IMR-90 (cell line): ENCODE results near the gene FAM221A. TPM values are rescaled to one million over a fixed set of nuclear protein-coding genes. Genes with fewer than 3 reads are reported as not detected.

Experiments
- ATAC-seq: fragments of 200-7000 bp; cut with Tn5 transposase; 2 replicates; pipeline ENCODE4 v1.9.1; 2020; ENCODE audit warnings: low read depth, mild to moderate bottlenecking, moderate library complexity
- BruUV-seq: library from RNA; stranded (reverse); fragments of 400-500 nt; replicated peaks from 2 replicates; lab custom pipeline; 2021; lab: Mats Ljungman, UMichigan
- CTCF ChIA-PET: fragments of 300-600 bp; formaldehyde crosslinking; extraction: SDS; loops from one replicate; lab custom pipeline; 2021; ENCODE audit warnings: antibody characterized with exemption; lab: Yijun Ruan, JAX
- POLR2A ChIA-PET: fragments of 300-600 bp; sonication (Branson Sonifier 250); formaldehyde crosslinking; loops from one replicate; lab custom pipeline; 2022; ENCODE audit warnings: antibody characterized with exemption; ENCODE audit not compliant: unreplicated experiment; lab: Charles Lee
- DNase-seq: peaks from one replicate; pipeline ENCODE4 v3.0.0; 2013
- H2AFZ ChIP-seq: replicated peaks from 2 replicates; pipeline ENCODE3; 2013; ENCODE audit warnings: low read length, mild to moderate bottlenecking; ENCODE audit not compliant: poor library complexity
- H2AK5ac ChIP-seq: 2 replicates; pipeline ENCODE4 v1.6.1; 2013; ENCODE audit warnings: low read depth, low read length, inconsistent platforms
- H2AK9ac ChIP-seq: replicated peaks from 2 replicates; pipeline ENCODE3; 2013; ENCODE audit warnings: mild to moderate bottlenecking, low read depth, low read length, moderate library complexity; ENCODE audit not compliant: poor library complexity
- H2BK120ac ChIP-seq: 2 replicates; pipeline ENCODE4 v1.6.1; 2013; ENCODE audit warnings: low read depth, low read length, inconsistent platforms
- H2BK15ac ChIP-seq: 3 replicates; pipeline ENCODE4 v1.6.1; 2013; ENCODE audit warnings: low read depth, low read length, inconsistent platforms
- H2BK20ac ChIP-seq: 2 replicates; pipeline ENCODE4 v1.6.1; 2013; ENCODE audit warnings: low read depth, mild to moderate bottlenecking, inconsistent platforms, low read length, moderate library complexity
- H2BK5ac ChIP-seq: 2 replicates; pipeline ENCODE4 v1.6.1; 2013; ENCODE audit warnings: mild to moderate bottlenecking, low read depth, low read length, inconsistent platforms; ENCODE audit not compliant: poor library complexity, severe bottlenecking
- H3K14ac ChIP-seq: replicated peaks from 2 replicates; pipeline ENCODE4 v1.6.1; 2013; ENCODE audit warnings: low read depth, low read length, inconsistent platforms
- H3K18ac ChIP-seq: 2 replicates; pipeline ENCODE4 v1.6.1; 2013; ENCODE audit warnings: low read depth, low read length, control low read depth
- H3K23ac ChIP-seq: 2 replicates; pipeline ENCODE4 v1.6.1; 2013; ENCODE audit warnings: low read depth, low read length, inconsistent platforms
- H3K27ac ChIP-seq: 2 replicates; pipeline ENCODE4 v1.5.1; 2013; ENCODE audit warnings: mild to moderate bottlenecking, control low read depth, low read length; ENCODE audit not compliant: insufficient read depth
- H3K27me3 ChIP-seq: 2 replicates; pipeline ENCODE4 v1.6.1; 2013; ENCODE audit warnings: low read length; ENCODE audit not compliant: control insufficient read depth, insufficient read depth
- H3K36me3 ChIP-seq: 2 replicates; pipeline ENCODE4 v1.6.1; 2013; ENCODE audit warnings: low read length, mixed read lengths; ENCODE audit not compliant: control insufficient read depth, insufficient read depth
- H3K4ac ChIP-seq: 2 replicates; pipeline ENCODE4 v1.6.1; 2013; ENCODE audit warnings: low read depth, low read length, inconsistent platforms
- H3K4me1 ChIP-seq: 2 replicates; pipeline ENCODE4 v1.6.1; 2013; ENCODE audit warnings: low read length, mixed read lengths; ENCODE audit not compliant: control insufficient read depth, insufficient read depth
- H3K4me2 ChIP-seq: 2 replicates; pipeline ENCODE4 v1.6.1; 2013; ENCODE audit warnings: low read depth, mild to moderate bottlenecking, control low read depth, low read length, moderate library complexity
- H3K4me3 ChIP-seq: 2 replicates; pipeline ENCODE4 v1.5.1; 2013; ENCODE audit warnings: low read depth, mild to moderate bottlenecking, control low read depth, low read length, moderate library complexity; ENCODE audit not compliant: insufficient read depth
- H3K56ac ChIP-seq: 2 replicates; pipeline ENCODE4 v1.6.1; 2013; ENCODE audit warnings: low read length, inconsistent platforms; ENCODE audit not compliant: insufficient read depth; ENCODE audit errors: extremely low read depth
- H3K79me1 ChIP-seq, 2 experiments: 2 replicates each; pipeline ENCODE4 v1.6.1; 2013; ENCODE audit warnings: low read length in 2 of 2, inconsistent platforms in 1 of 2, low read depth in 1 of 2
- H3K9ac ChIP-seq: 2 replicates; pipeline ENCODE4 v1.6.1; 2013; ENCODE audit warnings: low read depth, low read length, control low read depth
- H3K9me1 ChIP-seq: 2 replicates; pipeline ENCODE4 v1.6.1; 2013; ENCODE audit warnings: low read length, inconsistent platforms; ENCODE audit not compliant: insufficient read depth
- H3K9me3 ChIP-seq: 2 replicates; pipeline ENCODE4 v1.6.1; 2013; ENCODE audit warnings: low read length; ENCODE audit not compliant: control insufficient read depth, insufficient read depth
- H4K20me1 ChIP-seq: 2 replicates; pipeline ENCODE4 v1.6.1; 2013; ENCODE audit warnings: low read length, inconsistent platforms; ENCODE audit not compliant: insufficient read depth
- H4K5ac ChIP-seq: 2 replicates; pipeline ENCODE4 v1.6.1; 2013; ENCODE audit warnings: mild to moderate bottlenecking, low read depth, low read length, control low read depth
- H4K8ac ChIP-seq, 2 experiments: 2 replicates each; pipeline ENCODE4 v1.6.1; 2013; ENCODE audit warnings: low read depth in 2 of 2, low read length in 2 of 2, control low read depth in 1 of 2, inconsistent platforms in 1 of 2
- H4K91ac ChIP-seq: 2 replicates; pipeline ENCODE4 v1.6.1; 2013; ENCODE audit warnings: low read depth, low read length, inconsistent platforms; ENCODE audit not compliant: insufficient read depth
- BHLHE40 ChIP-seq: fragments of 150-350 bp; IDR thresholded peaks from 2 replicates; pipeline ENCODE4 v1.6.1; 2016; ENCODE audit warnings: mild to moderate bottlenecking, low read depth, low read length
- CEBPB ChIP-seq: IDR thresholded peaks from 2 replicates; pipeline ENCODE4 v1.6.1; 2012; ENCODE audit warnings: low read depth, low read length, improper control_type of control experiment
- CHD1 ChIP-seq: IDR thresholded peaks from 2 replicates; pipeline ENCODE4 v1.6.1; 2012; ENCODE audit warnings: low read depth, low read length, improper control_type of control experiment
- FOS ChIP-seq: fragments of 150-350 bp; IDR thresholded peaks from 2 replicates; pipeline ENCODE4 v1.6.1; 2016; ENCODE audit warnings: low read depth, low read length
- MAFK ChIP-seq: IDR thresholded peaks from 2 replicates; pipeline ENCODE4 v1.6.1; 2012; ENCODE audit warnings: low read depth, low read length, improper control_type of control experiment
- MAZ ChIP-seq: IDR thresholded peaks from 2 replicates; pipeline ENCODE4 v1.6.1; 2012; ENCODE audit warnings: low read depth, mild to moderate bottlenecking, low read length, improper control_type of control experiment, moderate library complexity, borderline replicate concordance
- MXI1 ChIP-seq: IDR thresholded peaks from 2 replicates; pipeline ENCODE4 v1.6.1; 2012; ENCODE audit warnings: low read depth, mild to moderate bottlenecking, low read length, moderate library complexity, borderline replicate concordance
- NFE2L2 ChIP-seq: fragments of 150-350 bp; IDR thresholded peaks from 2 replicates; pipeline ENCODE4 v1.6.1; 2016; ENCODE audit warnings: low read depth, mild to moderate bottlenecking, low read length
- POLR2A ChIP-seq: IDR thresholded peaks from 2 replicates; pipeline ENCODE4 v1.6.1; 2012; ENCODE audit warnings: mild to moderate bottlenecking, low read depth, low read length
- RAD21 ChIP-seq: IDR thresholded peaks from 2 replicates; pipeline ENCODE4 v1.6.1; 2012; ENCODE audit warnings: low read length, improper control_type of control experiment
- RCOR1 ChIP-seq: IDR thresholded peaks from 2 replicates; pipeline ENCODE4 v1.6.1; 2012; ENCODE audit warnings: mild to moderate bottlenecking, low read length, improper control_type of control experiment; ENCODE audit not compliant: insufficient replicate concordance
- RFX5 ChIP-seq: IDR thresholded peaks from 2 replicates; pipeline ENCODE4 v1.8.0; 2012; ENCODE audit warnings: low read depth, mild to moderate bottlenecking, low read length, moderate library complexity
- SMC3 ChIP-seq: fragments of 150-350 bp; IDR thresholded peaks from 2 replicates; pipeline ENCODE4 v1.6.1; 2016; ENCODE audit warnings: low read depth, mild to moderate bottlenecking, antibody characterized with exemption, low read length, moderate library complexity
- USF2 ChIP-seq: fragments of 150-350 bp; IDR thresholded peaks from 2 replicates; pipeline ENCODE4 v1.6.1; 2017; ENCODE audit warnings: mild to moderate bottlenecking, antibody characterized with exemption, low read length, low read depth
- WGBS, 2 experiments: methylation state at CpG; one replicate each; pipeline versions ENCODE4 v1.1.5 to v1.1.7; 2013; ENCODE audit warnings: missing lambda C conversion rate in 2 of 2; ENCODE audit not compliant: insufficient read length in 1 of 2; ENCODE audit errors: extremely low coverage in 2 of 2; 5-methylcytosine and 5-hydroxymethylcytosine counted together
- dilution Hi-C: fragments of 300-500 bp; cut with HindIII; formaldehyde crosslinking; loops from one replicate; pipeline ENCODE4 v1.14.3; 2018; ENCODE audit warnings: low sequenced_read_pairs; ENCODE audit not compliant: unreplicated experiment
- in situ Hi-C: fragments of 300-500 bp; cut with MboI; formaldehyde crosslinking; loops from 3 replicates; pipeline ENCODE4 v1.14.3; 2019; ENCODE audit warnings: low sequenced_read_pairs, inconsistent platforms, mixed read lengths
- intact Hi-C: fragments of 100-400 bp; cut with micrococcal nuclease; formaldehyde crosslinking; loops from 2 replicates; pipeline ENCODE4 v1.10.0; 2022
- polyA plus RNA-seq, 3 experiments: library from polyadenylated mRNA; depleted of rRNA; stranded (reverse); fragments of >200 nt; gene quantifications; 2 replicates each; pipeline ENCODE4 v1.2.3, GENCODE V29; 2012; ENCODE audit warnings: low replicate concordance in 1 of 3
- total RNA-seq: library from RNA; depleted of rRNA; stranded (reverse); fragments of >200 nt; gene quantifications from 2 replicates; pipeline ENCODE4 v1.2.3, GENCODE V29; 2012
- TF ChIP-seq, protein P1 (sequence below): conservative IDR thresholded peaks from 2 replicates; pipeline ENCODE4 v1.5.1; 2012; ENCODE audit warnings: mild to moderate bottlenecking, low read depth, low read length, improper control_type of control experiment
- TF ChIP-seq, protein P2 (sequence below): fragments of 150-350 bp; IDR thresholded peaks from 2 replicates; pipeline ENCODE4 v1.6.1; 2016; ENCODE audit warnings: low read depth, mild to moderate bottlenecking, low read length, moderate library complexity, borderline replicate concordance

FAM221A gene
- total and polyA plus RNA-seq, 2 of the 4 experiments (the other 2 are of a cell fraction) = 1.1 to 2.1 TPM

DNA sequence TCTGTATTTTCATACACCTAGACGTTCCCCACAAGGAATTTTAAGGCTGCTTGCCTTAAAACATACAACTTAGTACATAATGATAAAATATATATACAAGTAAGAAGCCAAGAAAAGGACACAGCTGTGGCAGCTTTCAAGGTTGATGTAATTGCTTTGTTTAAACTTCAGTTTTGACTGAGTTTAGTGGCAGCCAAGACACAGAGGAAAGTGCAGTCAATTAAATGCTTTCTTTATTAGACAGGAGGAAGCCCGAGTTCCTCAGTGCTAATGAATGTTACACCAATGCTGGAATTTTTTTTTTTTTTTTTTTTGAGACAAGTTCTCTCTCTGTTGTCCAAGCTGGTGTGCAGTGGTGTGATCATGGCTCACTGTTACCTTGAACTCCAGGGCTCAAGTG, 18.8 kb downstream of the FAM221A start:
- ATAC-seq (no peak; the same call in 1 of the 2 replicates), DNase-seq (no peak)
- H3K36me3 ChIP-seq = no peaks in the 10 kb centered on the region
- ChIA-PET CTCF (interaction anchor here (0.6 kb wide), 2 partner anchors 147 to 641 kb away, joined by 3 to 4 read pairs; no protein-coding TSS in a partner anchor), POLR2A (interaction anchor here (0.6 kb wide), 1 partner anchor 150 kb away, joined by 3 read pairs; no protein-coding TSS in a partner anchor)
- no peak overlapping the region for H3K56ac ChIP-seq
- H2BK5ac ChIP-seq = no peak overlapping the region
- no peak overlapping the region for H4K91ac ChIP-seq
- intact Hi-C loops = no loop called here
- no peak overlapping the region for H2BK20ac ChIP-seq
- H3K79me1 ChIP-seq = no peaks in the 10 kb centered on the region
- H3K14ac ChIP-seq = no peak overlapping the region
- H3K18ac ChIP-seq = no peak overlapping the region
- no peak overlapping the region for H3K27ac ChIP-seq
- H2BK15ac ChIP-seq = no peak overlapping the region
- in situ Hi-C loops = no loop called here
- BruUV-seq = no TSS peak
- H3K4me1 ChIP-seq = no peaks in the 10 kb centered on the region; the same call in 1 of the 2 replicates
- H3K4me3 ChIP-seq = no peak overlapping the region
- TF ChIP-seq POLR2A (no peak), RCOR1 (no peak), BHLHE40 (no peak), NFE2L2 (no peak), CEBPB (no peak), RFX5 (no peak), MXI1 (no peak), MAZ (no peak), USF2 (no peak), RAD21 (no peak), FOS (no peak), CHD1 (no peak), MAFK (no peak), SMC3 (no peak)
- TF ChIP-seq, protein P1, sequence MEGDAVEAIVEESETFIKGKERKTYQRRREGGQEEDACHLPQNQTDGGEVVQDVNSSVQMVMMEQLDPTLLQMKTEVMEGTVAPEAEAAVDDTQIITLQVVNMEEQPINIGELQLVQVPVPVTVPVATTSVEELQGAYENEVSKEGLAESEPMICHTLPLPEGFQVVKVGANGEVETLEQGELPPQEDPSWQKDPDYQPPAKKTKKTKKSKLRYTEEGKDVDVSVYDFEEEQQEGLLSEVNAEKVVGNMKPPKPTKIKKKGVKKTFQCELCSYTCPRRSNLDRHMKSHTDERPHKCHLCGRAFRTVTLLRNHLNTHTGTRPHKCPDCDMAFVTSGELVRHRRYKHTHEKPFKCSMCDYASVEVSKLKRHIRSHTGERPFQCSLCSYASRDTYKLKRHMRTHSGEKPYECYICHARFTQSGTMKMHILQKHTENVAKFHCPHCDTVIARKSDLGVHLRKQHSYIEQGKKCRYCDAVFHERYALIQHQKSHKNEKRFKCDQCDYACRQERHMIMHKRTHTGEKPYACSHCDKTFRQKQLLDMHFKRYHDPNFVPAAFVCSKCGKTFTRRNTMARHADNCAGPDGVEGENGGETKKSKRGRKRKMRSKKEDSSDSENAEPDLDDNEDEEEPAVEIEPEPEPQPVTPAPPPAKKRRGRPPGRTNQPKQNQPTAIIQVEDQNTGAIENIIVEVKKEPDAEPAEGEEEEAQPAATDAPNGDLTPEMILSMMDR = no peak
- TF ChIP-seq, protein P2, sequence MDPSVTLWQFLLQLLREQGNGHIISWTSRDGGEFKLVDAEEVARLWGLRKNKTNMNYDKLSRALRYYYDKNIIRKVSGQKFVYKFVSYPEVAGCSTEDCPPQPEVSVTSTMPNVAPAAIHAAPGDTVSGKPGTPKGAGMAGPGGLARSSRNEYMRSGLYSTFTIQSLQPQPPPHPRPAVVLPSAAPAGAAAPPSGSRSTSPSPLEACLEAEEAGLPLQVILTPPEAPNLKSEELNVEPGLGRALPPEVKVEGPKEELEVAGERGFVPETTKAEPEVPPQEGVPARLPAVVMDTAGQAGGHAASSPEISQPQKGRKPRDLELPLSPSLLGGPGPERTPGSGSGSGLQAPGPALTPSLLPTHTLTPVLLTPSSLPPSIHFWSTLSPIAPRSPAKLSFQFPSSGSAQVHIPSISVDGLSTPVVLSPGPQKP = no peak
- H3K9me1 ChIP-seq = no peaks in the 10 kb centered on the region
- H4K5ac ChIP-seq = no peak overlapping the region
- H3K23ac ChIP-seq = no peak overlapping the region
- H3K9ac ChIP-seq = no peak overlapping the region
- no peaks in the 10 kb centered on the region for H4K20me1 ChIP-seq
- no CpG with 5 or more reads among the region's 2 CpGs for WGBS, 2 experiments
- no peaks in the 10 kb centered on the region for H3K27me3 ChIP-seq
- no peak overlapping the region for H3K4me2 ChIP-seq
- no peak overlapping the region for H2AK9ac ChIP-seq
- H4K8ac ChIP-seq = no peak overlapping the region
- no peak overlapping the region for H2AFZ ChIP-seq
- H2AK5ac ChIP-seq = no peak overlapping the region
- H2BK120ac ChIP-seq = no peak overlapping the region
- no peak overlapping the region for H3K4ac ChIP-seq
- dilution Hi-C loops = no loop called here
- no peaks in the 10 kb centered on the region for H3K9me3 ChIP-seq
